Measurements from ENCODE around the gene AHDC1. TPM values are rescaled to one million over a fixed set of nuclear protein-coding genes. Genes with fewer than 3 reads are reported as not detected.
A peak's percentile ranks its signal among the peaks of the same experiment; 100 is the strongest.

The AHDC1 gene
- total RNA-seq, 2 experiments from 2014 or later, result 6.5 to 13.8 TPM

DNA sequence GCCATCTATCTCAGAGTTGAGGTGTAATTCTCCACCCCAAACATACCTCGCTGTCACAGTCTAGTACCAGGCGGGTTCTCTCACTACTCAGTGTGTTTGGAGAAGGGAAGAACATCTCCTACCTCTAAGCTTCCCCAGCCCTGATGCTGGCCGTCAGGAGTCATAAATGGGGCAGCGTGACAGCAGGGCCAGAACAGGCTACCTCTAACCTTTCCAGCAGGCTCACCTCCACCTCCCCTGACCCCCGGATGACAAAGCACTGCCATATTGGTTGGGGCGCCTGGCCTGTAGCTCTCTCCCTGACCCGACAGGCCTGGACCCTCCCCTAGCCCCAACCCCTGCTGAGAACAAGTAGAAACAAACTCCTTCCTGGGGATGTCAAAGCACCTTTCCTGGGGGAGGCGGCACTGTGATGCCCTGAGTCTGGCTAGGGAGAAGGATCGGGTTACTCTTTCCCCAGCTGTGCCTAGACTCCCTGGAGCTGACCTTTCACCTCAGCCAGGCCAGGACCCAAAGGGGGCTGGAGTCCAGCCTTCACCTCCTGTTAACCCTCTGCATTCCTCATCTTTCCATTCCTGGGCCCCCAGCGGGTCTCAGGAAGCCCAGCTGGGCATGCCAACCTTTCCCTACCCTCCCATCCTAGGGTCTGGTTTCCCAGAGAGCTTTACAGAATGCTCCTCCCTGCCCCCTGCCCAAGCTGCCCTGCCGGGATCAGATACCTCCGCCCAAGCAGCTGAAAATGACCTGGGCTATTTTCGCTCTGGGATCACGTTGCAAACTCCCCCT is 34.2 kb downstream of the AHDC1 start:
- POLR2A ChIA-PET, result interaction anchor here (0.7 kb wide), 2 partner anchors 32 to 233 kb away, joined by 3 to 5 read pairs; no protein-coding TSS in a partner anchor
- no peak overlapping the region for H3K4me2 ChIP-seq (ENCODE audit: low read length)
- BruUV-seq (replicated peaks), result no TSS peak

DNA sequence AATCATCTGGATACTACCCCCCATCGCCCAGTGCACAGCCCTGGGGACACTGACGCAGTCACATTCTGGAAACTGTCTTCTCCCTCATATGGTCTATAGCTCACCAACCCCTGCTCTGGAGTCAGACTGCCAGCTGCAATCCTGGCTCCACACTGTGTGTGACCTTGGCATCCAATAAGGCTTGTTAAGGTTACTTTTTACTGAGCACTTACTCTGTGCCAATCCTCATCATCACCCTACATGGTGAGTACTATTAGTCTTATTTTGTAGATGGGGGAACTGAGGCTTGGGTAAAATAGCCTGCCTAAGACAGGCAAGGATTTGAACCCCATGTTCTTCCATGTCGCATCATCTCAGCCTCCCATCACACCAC is 34.9 kb downstream of the AHDC1 start:
- Histone ChIP-seq H3K4me3 (ENCODE audit: low read depth, low read length, poor library complexity, severe bottlenecking) (no peak overlapping the region), H2AFZ (ENCODE audit: low read length) (no peak overlapping the region), H3K9me2 (ENCODE audit: insufficient read depth, low read length) (no peaks in the 10 kb centered on the region), H3K79me2 (ENCODE audit: insufficient read depth, low read depth, low read length) (no peaks in the 10 kb centered on the region), H3K27ac (ENCODE audit: low read depth, low read length, poor library complexity, severe bottlenecking) (no peak overlapping the region), H3K4me1 (ENCODE audit: insufficient read depth, low read length, poor library complexity, severe bottlenecking) (peaks cover 28% of the 10 kb centered on the region), H3K9me3 (ENCODE audit: low read length) (no peaks in the 10 kb centered on the region), H3K4me2 (ENCODE audit: low read length) (peak overlapping the region; percentile 63), H4K20me1 (ENCODE audit: insufficient read depth, low read length) (no peaks in the 10 kb centered on the region), H3K36me3 (ENCODE audit: insufficient read depth, low read length) (no peaks in the 10 kb centered on the region)
- ChIA-PET POLR2A (no interaction called here), CTCF (ENCODE audit: unreplicated experiment) (interaction anchor here (1.2 to 1.4 kb wide), 3 partner anchors 12 to 35 kb away, joined by 3 to 5 read pairs (median 3); partner anchors contain the start of gene AHDC1)
- TF ChIP-seq EZH2phosphoT487 (IDR thresholded peaks at IDR 0.05; ENCODE audit: borderline replicate concordance, low read depth, low read length), result no peak
- TF ChIP-seq, protein P1, sequence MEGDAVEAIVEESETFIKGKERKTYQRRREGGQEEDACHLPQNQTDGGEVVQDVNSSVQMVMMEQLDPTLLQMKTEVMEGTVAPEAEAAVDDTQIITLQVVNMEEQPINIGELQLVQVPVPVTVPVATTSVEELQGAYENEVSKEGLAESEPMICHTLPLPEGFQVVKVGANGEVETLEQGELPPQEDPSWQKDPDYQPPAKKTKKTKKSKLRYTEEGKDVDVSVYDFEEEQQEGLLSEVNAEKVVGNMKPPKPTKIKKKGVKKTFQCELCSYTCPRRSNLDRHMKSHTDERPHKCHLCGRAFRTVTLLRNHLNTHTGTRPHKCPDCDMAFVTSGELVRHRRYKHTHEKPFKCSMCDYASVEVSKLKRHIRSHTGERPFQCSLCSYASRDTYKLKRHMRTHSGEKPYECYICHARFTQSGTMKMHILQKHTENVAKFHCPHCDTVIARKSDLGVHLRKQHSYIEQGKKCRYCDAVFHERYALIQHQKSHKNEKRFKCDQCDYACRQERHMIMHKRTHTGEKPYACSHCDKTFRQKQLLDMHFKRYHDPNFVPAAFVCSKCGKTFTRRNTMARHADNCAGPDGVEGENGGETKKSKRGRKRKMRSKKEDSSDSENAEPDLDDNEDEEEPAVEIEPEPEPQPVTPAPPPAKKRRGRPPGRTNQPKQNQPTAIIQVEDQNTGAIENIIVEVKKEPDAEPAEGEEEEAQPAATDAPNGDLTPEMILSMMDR (conservative IDR thresholded peaks at IDR 0.05; ENCODE audit: low read length), result no peak
- no peak for DNase-seq (ENCODE audit: low spot score)
- no TSS peak for BruUV-seq (replicated peaks)
- intact Hi-C loops (cut with micrococcal nuclease; ENCODE audit: unreplicated experiment), result no loop called here

More for the DNA sequence above, 34.2 kb downstream of the AHDC1 start:
- Histone ChIP-seq H3K4me3 (ENCODE audit: low read depth, low read length, poor library complexity, severe bottlenecking) (no peak overlapping the region), H3K9me2 (ENCODE audit: insufficient read depth, low read length) (no peaks in the 10 kb centered on the region), H3K9me3 (ENCODE audit: low read length) (no peaks in the 10 kb centered on the region), H3K36me3 (ENCODE audit: insufficient read depth, low read length) (no peaks in the 10 kb centered on the region), H2AFZ (ENCODE audit: low read length) (no peak overlapping the region), H3K79me2 (ENCODE audit: insufficient read depth, low read depth, low read length) (no peaks in the 10 kb centered on the region), H3K4me1 (ENCODE audit: insufficient read depth, low read length, poor library complexity, severe bottlenecking) (peaks cover 28% of the 10 kb centered on the region), H4K20me1 (ENCODE audit: insufficient read depth, low read length) (no peaks in the 10 kb centered on the region), H3K27ac (ENCODE audit: low read depth, low read length, poor library complexity, severe bottlenecking) (no peak overlapping the region)
- CTCF ChIA-PET (ENCODE audit: unreplicated experiment), result interaction anchor here (1.2 to 1.4 kb wide), 3 partner anchors 11 to 34 kb away, joined by 3 to 5 read pairs (median 3); partner anchors contain the start of gene AHDC1
- TF ChIP-seq, protein P1 (conservative IDR thresholded peaks at IDR 0.05; ENCODE audit: low read length), result no peak
- no peak for TF ChIP-seq EZH2phosphoT487 (IDR thresholded peaks at IDR 0.05; ENCODE audit: borderline replicate concordance, low read depth, low read length)
- DNase-seq (ENCODE audit: low spot score), result no peak
- intact Hi-C loops (cut with micrococcal nuclease; ENCODE audit: unreplicated experiment), result no loop called here
